Cardiac septum (tissue), 1 donor: ENCODE measurements around the gene PLAGL2. TPM values are rescaled to one million over a fixed set of nuclear protein-coding genes. Genes with fewer than 3 reads are reported as not detected.

Source experiments
- DNase-seq: peaks from one replicate; pipeline ENCODE4 v3.0.0-alpha.2; 2020; ENCODE audit warnings: low spot score
- intact Hi-C: fragments of 100-400 bp; cut with DNase I; formaldehyde crosslinking; loops from one replicate; pipeline ENCODE4 v1.14.0; 2022
- total RNA-seq: library from RNA; stranded (reverse); fragmentation: NEBNext Ultra II Directional; extraction: Animal tissue kit (Norgen Biotek cat#: 25700); gene quantifications from one replicate; pipeline ENCODE4 v1.2.1, GENCODE V29; 2021
- donor health status: DM: no; HTN: no; CAD: no.

The PLAGL2 gene
- total RNA-seq, 1 donor from 2014 or later, result 8.5 TPM

DNA sequence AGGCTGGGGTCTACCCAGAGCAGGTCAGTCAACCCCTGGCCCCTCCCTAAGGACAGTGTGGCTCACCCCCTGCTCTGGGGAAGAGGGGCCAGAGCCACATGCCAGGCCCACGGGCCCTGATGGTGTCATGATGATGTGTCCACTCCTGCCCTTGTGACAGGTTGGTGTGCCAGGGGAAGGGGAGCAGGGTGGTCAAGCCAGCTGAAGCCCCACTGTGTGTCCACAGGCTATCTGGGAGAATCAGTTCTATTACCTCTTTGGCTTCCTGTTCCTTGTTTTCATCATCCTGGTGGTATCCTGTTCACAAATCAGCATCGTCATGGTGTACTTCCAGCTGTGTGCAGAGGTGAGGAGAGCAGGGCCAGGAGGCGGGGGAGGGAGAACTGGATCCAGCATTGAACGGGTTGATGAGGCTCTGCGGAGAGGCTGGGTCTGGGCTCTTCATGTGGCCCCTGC is 47.7 kb downstream of the PLAGL2 start:
- intact Hi-C loops, result loop anchor here (10.0 kb wide), 1 partner anchor 295 kb away; no protein-coding TSS in a partner anchor
- DNase-seq, result no peak

DNA sequence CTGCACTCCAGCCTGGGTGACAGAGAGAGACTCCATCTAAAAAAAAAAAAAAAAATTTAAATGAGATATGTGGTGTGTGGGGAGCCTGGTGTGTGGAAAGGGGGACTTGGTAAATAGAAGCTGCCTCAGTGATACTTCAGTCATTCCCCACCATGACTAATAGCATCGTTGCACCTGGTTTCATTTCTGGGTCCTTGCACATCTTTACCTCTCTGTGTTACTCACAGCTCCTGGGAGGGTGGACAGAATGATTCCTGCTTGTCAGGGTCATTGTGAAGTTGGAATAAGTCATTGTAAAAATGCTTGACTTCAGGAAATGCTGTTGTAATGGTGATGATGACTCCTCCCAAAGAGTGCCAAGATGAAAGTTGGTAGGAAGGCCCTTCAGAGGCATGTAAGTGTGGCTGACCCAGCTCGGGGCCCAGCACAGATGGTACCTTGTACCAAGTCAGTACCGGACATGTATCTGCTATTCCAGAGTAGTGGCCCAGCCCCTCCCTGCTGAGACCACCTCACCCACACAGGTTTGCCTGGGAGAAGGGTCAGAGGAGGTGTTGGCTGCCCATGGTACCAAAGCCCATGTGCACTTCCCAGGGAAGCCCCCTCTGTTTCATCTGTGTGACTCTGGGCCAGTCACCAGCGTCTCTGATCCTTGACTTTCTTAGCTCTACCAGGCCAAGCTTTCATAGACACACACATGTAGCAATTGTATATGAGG is 48.4 kb downstream of the PLAGL2 start:
- intact Hi-C loops, result loop anchor here (10.0 kb wide), 1 partner anchor 296 kb away; no protein-coding TSS in a partner anchor
- no peak for DNase-seq

DNA sequence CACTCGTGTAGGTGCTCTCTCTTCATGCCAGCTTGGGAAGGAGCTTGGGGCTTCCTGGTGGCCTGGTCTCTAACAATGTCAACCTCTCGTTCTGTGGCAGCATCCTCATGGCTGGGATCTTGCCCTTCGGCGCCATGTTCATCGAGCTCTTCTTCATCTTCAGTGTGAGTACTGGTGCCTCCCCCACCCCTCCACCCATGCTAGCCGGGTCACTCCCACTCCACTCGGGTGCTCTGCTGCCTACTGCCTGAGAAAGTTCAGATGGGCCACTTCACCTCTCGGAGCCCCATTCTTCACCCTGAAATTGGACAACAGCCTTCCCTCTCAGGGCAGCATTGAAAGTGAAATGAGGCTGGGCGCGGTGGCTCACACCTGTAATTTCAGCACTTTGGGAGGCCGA is 49.2 kb downstream of the PLAGL2 start:
- no peak for DNase-seq
- intact Hi-C loops, result loop anchor here (10.0 kb wide), 1 partner anchor 296 kb away; no protein-coding TSS in a partner anchor

DNA sequence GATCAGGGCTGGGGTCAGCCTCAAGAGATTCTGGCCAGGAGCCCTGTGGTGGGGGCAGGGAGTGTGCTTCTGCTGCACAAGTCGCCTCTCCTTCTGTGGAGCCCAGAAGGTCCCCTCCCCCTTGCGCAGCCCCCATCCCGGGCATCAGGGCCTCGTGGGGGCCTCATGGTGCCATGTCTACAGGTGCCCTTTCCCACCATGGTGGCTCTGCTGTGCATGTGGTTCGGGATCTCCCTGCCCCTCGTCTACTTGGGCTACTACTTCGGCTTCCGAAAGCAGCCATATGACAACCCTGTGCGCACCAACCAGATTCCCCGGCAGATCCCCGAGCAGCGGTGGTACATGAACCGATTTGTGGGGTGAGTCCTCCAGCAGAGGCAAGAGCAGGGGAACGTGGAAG is 49.9 kb downstream of the PLAGL2 start:
- DNase-seq, result no peak
- intact Hi-C loops, result loop anchor here (10.0 kb wide), 1 partner anchor 297 kb away; no protein-coding TSS in a partner anchor

DNA sequence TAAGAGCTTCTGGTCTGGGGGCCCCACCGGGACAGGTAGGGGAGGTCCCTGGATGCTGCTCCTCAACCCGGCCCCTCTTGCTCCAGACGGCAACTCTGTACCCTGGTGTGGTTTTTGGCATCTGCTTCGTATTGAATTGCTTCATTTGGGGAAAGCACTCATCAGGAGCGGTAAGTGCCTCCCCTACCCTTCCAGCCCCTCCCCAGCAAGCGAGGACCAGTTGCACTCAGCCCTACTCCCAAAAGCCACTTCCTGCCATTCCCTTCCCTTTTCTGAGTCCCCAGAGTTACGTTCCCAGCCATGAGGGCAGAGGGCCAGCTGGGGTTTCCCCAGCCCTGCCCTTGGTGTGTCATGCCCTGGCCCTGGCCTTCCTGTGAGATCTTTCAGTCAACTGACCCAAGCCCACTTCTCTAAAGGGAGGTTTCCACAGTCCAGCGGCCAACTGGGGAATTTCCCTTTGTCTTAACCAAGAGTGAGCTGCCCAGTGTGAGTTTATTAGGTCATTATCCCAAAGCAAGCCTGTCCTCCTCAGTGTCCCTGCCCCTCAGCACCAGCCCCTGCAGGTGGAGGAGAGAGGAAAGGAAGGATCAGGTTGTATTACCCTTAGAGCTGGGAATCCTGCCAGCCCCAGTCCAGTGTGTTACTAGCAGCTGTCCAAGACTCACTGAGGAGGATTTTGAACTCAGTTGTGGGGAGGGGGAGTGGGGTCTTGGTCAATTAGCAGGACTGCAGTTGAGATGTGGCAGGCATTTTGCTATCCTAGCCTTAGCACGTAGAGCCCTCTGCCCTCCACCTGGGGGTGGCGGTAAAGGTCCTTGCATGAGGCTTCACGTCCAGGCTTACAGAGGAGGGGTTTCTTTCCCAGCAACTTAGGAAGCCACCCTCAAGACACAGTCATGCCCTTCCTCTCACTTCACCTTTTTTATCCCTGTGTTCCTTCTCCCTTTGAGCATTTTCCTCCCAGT is 52.2 kb downstream of the PLAGL2 start:
- intact Hi-C loops, result loop anchor here (10.0 kb wide), 1 partner anchor 300 kb away; no protein-coding TSS in a partner anchor
- peak; percentile 93 for DNase-seq

DNA sequence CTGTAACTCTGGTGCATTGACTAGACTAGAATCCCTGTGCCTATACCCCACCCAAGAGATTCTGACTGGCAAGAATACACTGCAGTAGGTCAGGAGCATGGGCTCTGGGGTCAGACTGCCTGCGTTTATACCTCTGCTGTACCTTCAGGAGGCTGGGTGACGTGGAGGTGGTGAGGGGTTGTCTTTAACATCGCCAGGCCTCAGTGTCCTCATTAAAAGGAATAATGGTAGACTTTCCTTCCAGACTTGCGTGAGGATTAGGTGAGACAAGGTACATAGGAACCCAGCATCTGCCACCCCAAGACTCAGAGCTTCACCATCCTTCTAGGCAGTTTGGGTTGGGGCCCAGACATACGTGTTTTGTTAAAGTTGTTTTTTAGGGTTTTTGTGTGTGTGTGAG is 53.8 kb downstream of the PLAGL2 start:
- no peak for DNase-seq
- intact Hi-C loops, result loop anchor here (10.0 kb wide), 1 partner anchor 301 kb away; no protein-coding TSS in a partner anchor

DNA sequence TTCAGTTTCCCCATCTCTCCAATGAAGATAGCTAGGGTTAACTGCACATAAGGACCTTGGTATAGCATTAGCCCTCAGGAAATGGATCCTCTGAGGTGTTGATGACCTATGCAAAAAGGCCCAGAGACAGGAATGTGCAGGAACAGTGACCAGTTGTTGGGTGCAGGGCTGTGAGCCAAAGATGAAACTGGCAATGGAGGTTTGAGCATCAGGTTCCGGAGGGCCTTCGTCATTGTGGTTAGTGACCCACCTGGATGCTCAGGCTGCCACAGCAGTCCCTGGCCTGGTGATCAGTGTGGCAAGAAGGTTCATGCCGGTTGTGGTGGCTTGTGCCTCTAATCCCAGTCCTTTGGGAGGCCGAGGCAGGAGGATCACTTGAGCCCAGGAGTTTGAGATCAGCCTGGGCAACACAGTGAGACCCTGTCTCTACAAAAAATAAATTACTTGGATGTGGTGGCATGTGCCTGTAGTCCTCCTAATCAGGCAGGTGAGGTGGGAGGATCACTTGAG is 54.3 kb downstream of the PLAGL2 start:
- DNase-seq, result no peak
- intact Hi-C loops, result loop anchor here (10.0 kb wide), 1 partner anchor 302 kb away; no protein-coding TSS in a partner anchor

DNA sequence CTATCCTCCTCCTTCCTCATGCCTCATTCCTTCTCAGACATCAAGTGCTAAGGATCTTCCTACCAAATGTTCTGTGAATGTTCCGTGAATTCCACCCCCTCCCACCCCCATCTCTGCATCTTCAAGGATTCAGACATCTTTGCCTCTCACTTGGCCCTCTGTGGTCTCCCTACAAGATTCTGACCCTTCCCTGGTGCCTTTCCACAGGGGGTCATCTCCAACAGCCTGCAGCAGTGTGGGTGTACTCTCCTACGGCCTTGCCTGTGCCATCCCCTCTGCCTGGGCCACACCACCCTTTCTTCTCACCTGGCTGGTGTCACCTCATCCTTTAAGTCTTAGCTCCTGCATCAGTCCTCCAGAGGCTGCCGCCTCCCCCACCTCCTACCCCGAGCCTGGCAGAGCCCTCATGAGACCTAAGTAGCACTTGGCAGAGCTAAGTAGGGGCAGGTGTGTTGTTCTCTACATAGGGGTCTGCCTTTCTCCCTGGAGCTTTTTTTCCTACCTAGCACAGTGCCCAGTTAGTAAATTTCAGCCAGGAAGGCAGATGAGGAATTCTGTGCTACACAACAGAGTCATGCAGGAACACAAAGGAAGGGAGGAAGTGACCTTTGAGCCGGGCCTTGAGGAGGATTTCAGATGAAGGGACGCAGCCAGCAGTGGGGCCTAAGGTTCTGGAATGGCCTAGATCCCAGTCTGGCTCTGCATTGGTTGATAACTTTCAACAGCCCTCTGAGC is 55.0 kb downstream of the PLAGL2 start:
- DNase-seq, result no peak
- intact Hi-C loops, result loop anchor here (10.0 kb wide), 1 partner anchor 302 kb away; no protein-coding TSS in a partner anchor

DNA sequence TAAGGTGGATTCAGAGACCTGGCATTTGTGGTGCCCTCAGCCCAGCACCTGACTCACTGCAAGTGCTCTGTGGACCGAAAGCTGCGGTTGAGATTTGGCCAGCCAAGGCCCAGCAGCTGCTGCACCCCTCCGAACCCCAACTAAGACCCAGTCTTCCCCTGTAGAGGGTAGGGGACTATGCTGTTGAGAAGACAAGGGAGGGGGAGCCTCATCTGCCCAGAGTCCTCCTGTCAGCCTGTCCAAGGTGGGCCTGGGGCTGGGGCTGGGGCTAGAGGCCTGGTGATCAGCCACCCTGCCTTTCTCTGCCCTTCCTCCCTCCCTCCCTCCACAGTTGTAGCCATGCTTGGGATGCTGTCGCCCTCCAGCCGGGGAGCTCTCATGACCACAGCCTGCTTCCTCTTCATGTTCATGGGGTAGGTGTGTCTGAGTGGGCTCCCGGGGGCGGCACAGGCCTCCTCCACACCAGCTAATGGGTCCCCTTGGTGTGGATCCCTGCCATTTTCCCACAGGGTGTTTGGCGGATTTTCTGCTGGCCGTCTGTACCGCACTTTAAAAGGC is 57.2 kb downstream of the PLAGL2 start:
- DNase-seq, result no peak
- intact Hi-C loops, result loop anchor here (10.0 kb wide), 1 partner anchor 304 kb away; no protein-coding TSS in a partner anchor

DNA sequence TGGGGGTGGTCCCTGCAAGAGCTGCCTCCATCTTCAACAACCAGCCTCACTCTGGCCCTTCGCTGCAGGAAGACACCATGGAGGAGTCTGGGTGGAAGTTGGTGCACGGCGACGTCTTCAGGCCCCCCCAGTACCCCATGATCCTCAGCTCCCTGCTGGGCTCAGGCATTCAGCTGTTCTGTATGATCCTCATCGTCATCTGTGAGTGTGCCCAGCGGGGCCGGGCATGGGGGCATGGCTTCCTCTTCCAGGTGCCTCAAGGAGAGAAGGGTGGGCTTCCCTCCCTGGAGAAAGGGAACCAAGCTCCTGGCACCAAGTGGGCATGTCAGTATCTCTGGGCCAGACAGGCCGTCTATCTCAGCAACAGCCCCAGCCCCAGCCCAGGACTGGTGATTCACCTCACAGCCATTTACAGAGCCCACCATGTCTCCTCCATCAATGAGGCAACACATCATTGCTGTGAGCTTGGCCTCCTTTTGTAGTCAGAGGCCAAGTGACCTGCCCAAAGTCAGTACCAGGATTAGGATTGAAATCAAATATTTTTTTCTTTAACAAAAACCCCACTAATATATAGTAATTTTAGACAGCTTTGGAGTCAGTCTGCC is 57.9 kb downstream of the PLAGL2 start:
- intact Hi-C loops, result loop anchor here (10.0 kb wide), 1 partner anchor 305 kb away; no protein-coding TSS in a partner anchor

DNA sequence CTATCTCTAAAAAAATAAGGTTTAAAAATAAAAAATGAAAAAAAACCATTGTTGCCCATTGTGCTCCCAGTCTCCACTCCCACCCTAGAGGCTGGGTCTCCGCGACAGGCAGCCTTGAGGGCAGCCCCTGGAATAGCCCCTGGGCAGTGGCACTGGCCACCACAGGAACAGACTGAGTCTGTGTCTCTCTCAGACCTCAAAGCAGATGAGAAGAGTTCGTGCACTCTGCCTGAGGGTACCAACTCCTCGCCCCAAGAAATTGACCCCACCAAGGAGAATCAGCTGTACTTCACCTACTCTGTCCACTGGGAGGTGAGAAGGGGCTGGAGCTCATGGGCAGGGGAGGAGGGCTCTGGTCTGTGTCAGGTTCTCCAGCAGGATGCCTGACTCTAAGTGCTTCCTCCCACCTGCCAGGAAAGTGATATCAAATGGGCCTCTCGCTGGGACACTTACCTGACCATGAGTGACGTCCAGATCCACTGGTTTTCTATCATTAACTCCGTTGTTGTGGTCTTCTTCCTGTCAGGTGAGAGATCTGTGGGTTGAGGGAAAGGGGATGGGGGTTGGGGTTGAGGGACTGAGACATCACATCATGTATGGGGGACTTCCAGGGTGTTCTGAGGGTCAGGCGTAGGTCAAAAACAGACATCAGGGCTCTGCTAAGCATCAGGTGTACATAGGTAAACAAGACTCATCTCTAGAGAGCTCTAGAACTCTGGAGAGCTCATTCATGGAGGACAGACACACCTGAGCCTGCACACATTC is 62.5 kb downstream of the PLAGL2 start:
- no peak for DNase-seq

More for the DNA sequence above, 57.9 kb downstream of the PLAGL2 start:
- no peak for DNase-seq

DNA sequence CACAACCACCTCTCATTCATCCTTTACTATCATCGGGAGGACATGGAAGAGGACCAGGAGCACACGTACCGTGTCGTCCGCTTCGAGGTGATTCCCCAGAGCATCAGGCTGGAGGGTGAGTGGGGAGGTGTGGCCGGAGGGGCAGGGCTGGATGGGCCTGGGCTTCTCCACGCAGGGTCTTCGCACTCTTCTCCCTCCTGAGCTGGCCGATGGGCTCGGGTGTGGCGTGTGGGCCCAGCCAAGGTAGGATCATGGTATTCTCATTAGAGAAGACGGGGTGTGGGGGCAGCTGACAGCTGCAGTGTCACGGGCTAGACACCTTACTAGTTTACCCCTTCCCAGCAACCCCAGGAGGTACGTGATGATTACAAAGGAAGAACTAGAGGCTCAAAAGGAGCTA is 64.6 kb downstream of the PLAGL2 start:
- intact Hi-C loops, result no loop called here
- DNase-seq, result no peak

More for the DNA sequence above, 62.5 kb downstream of the PLAGL2 start:
- intact Hi-C loops, result no loop called here

Other genes starting within 250 kb of the PLAGL2 start
- not detected for gene XKR7, start 239.6 kb downstream of the PLAGL2 start, total RNA-seq
- 7.0 TPM for gene CCM2L, start 197.3 kb downstream of the PLAGL2 start, total RNA-seq
- gene HCK, start 155.5 kb downstream of the PLAGL2 start, total RNA-seq, result 5.5 TPM
- gene TM9SF4, start 98.0 kb downstream of the PLAGL2 start, total RNA-seq, result 31.6 TPM
- 22.6 TPM for gene POFUT1, start 137 bp upstream of the PLAGL2 start, total RNA-seq
- gene KIF3B, start 69.9 kb upstream of the PLAGL2 start, total RNA-seq, result 17.3 TPM
- 36.3 TPM for gene ASXL1, start 150.6 kb upstream of the PLAGL2 start, total RNA-seq